HG02571 (cell line): ENCODE measurements around the gene COL5A1.
"Not testable (repeated sequence)": the region's sequence is repeated elsewhere in the genome, so short reads cannot be mapped to it uniquely, and the experiment has no call there.

Experiments used
- ATAC-seq: cut with Tn5 transposase; IDR thresholded peaks from one replicate; pipeline ENCODE4 v1.9.1; 2021; ENCODE audit warnings: mild to moderate bottlenecking, moderate library complexity; ENCODE audit not compliant: unreplicated experiment

Gene COL5A1

DNA sequence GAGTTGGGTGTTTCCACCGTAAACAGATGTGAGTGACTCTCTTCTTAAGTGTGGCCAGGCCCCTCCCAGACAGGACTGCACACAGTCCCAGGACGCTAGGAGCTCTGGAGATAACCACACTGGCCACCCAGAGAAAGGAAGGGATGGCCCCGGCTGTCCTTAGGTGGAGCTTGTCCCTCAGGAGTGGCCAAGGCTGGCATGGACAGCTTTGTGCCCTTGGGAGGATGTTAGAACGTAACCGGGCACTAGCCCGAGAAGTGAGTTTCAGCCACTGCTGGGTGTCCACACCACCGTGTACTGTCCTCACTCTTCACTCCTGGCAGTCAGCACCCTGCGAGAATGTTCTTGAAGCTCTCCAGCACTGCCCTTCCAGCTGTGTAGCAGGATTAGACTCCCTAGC, 203.2 kb downstream of the COL5A1 start:
- ATAC-seq = no peak

DNA sequence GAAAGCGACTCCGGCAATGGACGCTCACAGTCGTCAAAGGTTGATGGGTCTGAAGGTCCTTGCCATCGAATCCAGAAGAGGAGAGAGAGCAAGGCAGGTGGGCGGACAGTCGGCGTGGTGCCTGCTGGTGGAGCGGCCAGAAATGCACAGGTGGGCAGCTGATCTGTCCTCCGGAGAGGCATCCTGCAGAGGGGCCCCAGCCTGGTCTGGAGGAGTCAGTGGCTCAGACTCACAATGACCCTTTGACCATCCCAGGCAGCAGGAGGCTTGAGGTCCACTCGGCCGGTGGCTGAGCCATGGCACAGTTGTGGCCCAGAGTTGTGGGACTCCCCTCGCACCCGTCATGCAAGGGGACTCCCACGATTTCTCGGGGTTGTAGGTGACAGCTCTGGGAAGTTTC, 204.6 kb downstream of the COL5A1 start:
- no peak for ATAC-seq

DNA sequence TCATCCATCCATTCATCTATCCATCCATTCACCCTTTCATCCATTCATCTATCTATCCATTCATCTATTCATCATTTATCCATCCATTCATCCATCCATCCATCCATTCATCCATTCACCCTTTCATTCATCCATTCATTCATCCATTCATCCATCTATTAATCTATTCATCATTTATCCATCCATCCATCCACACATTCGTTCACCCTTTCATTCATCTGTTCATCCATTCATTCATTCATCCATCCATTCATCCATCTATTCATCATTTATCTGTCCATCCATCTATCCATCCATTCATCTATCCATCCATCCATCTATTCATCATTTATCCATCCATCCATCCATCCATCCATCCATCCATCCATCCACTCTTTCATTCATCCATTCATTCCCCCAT, 205.1 kb downstream of the COL5A1 start:
- no peak for ATAC-seq

DNA sequence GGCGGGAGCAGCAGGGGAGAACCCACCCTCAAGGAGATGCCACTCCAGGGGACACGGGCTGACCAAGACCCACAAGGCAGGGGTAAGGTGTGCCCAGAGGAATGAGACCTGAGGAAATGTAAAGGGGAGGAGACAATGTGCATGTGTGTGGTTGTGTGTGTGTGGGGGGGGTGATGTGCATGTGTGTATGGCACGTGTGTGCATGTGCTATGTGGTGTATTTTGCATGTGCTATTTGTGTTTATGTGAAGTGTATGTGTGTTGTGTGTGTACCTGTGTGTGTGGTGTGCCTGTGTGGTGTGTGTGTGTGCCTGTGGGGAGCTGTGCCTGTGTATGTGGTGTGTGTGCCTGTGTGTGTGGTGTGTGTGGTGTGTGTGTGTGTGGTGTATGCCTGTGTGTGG, 205.5 kb downstream of the COL5A1 start:
- no peak for ATAC-seq

DNA sequence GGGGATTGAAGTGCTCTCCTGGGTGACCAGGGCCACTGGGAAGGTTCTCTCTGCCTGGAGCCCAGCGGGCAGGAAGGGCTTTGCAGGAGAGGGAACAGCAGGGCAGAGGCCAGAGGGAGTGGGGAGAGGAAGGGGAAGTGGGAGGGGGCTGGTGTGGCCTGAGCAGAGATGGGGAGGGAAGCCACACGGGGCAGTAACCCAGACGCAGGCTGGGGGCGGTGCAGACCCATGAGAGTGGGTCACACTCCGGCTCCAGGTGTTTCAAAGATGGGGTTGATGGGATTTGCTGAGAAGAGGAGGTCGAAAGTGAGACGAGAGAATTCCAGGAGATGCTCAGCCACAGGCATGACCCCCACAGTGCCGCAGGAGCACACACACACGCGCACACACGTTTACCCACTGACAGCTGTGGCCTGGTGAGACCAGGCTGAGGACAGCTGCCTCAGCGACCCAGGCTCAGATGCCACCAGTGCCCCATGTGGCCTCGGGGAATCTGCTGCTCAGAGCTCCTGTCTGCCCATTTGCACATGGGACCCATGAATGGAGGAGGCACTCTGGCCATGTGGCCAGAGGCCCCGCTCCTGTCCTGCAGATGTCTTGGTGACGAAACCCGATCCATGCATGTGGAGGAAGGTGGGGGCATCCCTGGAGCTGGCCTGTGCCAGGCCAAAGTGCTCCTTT, 206.3 kb downstream of the COL5A1 start:
- no peak for ATAC-seq

DNA sequence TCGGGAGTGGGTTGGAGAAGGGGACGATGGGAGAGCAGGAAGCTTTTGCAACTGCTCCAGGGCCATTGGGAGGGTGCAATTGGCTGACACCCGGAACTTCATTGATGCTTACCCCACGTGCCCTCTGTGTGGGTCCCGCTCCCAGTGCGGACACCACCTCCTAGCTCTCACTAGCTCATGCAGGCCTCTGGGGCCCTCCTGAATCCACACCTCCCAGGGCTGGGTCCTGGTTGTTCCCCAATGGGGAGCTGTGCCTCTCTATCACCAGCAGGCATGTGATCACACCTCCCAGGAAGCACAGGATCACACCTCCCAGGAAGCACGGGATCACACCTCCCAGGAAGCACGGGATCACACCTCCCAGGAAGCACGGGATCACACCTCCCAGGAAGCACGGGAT, 206.9 kb downstream of the COL5A1 start:
- ATAC-seq = no peak

DNA sequence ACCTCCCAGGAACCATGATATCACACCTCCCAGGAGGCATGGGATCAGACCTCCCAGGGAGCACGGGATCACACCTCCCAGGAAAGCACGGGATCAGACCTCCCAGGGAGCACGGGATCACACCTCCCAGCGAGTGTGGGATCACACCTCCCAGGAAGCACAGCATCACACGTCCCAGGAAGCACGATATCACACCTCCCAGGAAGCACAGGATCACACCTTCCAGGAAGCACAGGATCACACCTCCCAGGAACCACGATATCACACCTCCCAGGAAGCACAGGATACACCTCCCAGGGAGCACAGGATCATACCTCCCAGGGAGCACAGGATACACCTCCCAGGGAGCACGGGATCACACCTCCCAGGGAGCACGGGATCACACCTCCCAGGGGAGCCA, 209.0 kb downstream of the COL5A1 start:
- ATAC-seq = no peak

DNA sequence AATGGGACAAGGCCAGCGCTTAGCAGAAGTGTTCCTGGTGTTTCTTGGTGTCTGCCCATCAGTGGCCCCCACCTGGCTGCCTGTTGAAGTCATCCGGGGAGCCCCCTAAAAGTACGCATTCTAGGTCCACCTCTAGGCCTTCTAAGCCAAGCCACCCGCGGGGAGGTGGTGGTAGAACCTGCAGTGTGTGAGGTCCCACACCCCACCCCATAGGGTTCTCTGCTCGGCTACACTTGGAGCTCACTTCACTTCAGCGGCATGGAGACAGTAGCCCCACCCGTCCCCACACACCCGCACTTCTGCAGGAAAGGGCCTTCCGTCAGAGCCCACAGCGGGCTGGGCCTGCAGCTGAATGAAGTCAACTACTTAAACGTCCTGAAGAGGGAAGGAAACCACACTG, 209.4 kb downstream of the COL5A1 start:
- ATAC-seq = no peak

DNA sequence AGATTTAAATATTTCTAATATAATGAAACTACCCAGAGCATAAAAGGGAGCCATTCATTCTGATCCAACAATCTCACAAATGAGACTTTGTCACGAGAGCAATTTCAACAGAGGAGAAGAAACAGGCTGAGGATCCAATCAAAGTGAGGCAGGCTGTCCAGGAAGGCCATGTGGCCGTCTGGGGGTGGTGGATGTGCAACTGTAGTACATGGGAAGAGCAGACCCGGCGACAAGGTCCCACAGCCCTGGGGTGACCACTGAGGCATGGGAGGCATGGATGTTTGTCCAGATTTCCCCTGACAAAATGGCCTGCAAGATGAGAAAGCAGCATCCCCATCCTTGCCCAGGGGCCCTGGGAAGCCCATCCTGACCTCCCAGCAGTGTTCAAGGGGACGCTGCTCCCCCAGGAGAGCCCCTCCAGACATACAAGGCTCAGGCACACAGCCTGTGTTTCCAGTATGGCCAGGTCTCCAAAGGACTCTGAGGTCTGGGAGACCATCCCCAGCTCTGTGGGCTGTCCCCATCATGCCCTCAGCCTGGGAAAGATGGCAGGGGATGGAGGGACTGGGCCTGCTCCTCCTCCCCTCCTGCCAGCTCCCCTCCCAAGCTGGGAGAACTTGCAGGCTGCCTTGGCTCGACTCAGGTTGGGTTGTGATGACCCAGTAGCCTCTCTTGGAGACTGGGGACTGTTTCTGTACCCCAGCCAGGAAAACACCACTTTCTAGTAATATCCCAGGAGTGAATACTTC, 211.5 kb downstream of the COL5A1 start:
- no peak for ATAC-seq

DNA sequence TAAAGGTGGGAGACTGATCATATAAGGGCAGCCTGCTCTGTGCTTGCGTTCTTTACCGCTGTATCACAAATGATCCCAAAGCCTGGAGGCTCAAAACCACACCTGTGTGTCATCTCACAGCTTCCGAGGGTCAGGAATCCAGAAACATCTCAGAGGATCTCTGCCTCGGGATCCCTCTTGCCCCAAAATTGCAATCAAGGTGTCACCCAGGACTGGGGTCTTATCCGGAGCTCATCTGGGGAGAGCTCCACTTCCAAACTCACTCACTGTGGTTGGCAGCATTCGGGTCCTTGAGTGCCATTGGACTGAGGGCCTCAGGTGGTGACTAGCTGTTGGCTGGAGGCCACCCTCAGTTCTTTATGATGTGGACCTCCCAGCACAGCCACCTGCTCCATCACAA, 212.3 kb downstream of the COL5A1 start:
- ATAC-seq = no peak

DNA sequence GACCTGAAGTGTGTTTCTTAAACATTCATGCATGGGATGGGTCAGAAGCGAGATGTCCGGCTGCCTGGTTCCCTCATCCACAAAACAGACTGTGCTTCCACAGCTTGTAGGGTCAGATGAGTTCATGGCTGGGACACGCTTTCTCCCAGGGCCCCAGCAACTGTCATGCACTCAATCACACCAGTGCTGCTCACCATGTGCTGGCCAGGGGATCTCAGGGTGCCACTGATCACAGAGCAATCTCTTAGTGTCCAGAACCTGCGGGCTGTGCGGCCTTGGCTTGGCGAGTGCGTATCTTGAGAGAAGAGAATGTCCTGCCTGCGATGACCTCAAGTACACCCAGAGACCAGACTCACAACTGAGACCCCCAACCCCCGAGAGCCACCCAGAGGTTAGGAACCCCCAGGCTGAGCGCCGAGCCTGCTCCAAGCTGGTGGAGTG, 213.0 kb downstream of the COL5A1 start:
- no peak for ATAC-seq

DNA sequence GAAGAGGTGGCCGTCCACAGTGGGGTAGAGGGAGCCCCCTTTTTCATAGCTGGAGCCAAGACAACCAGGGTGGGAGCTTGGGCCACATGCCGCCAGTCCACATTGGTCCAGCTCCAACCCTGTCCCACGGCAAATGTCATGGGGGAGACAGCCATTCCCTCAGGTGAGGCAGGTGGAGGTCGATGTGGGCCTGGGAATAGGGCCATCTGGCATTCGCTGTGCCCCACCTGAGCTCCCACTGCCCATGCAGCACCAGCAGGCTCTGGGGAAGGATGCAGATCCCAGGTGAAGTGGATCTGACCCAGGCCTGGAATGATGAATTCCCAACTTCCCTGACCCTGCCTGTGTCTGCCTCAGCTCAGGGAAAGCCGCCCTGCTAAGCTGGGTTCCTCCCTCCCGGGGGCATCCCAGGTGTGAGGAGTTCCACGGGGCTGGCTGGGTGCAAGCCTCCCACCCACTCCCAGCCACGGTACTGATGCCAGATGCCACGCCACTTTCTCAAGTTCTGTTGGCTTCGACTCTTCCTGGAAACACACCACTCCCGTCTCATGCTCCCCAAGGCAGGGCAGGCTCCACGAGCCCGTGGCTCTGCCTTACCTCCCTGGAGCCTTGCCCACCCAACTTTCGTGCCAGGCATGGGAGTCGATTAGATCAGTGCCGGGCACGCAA, 213.8 kb downstream of the COL5A1 start:
- ATAC-seq = no peak

DNA sequence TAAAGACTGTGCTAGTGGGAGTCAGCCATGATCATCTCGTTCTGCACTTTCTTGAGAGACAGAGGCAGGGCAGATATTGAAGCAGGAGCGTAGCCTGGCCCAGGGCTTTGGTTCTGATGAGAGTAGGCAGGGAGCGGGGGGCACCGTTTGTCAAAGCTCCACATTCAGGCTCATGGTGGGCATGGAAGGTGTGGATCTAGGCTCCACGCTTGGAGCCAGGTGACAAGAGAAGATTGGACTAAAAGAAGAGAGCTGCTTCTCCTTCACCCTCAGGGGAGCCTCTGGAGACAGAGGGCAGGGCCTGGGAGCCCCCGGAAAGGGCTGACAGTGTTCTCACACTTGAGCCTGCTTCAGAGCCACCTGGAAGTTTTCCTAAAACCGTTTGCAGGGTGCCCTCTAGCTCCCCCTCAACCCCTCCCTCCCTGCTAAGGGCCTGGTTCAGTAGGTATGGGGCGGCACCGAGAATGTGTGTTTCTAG, 214.3 kb downstream of the COL5A1 start:
- ATAC-seq = no peak

DNA sequence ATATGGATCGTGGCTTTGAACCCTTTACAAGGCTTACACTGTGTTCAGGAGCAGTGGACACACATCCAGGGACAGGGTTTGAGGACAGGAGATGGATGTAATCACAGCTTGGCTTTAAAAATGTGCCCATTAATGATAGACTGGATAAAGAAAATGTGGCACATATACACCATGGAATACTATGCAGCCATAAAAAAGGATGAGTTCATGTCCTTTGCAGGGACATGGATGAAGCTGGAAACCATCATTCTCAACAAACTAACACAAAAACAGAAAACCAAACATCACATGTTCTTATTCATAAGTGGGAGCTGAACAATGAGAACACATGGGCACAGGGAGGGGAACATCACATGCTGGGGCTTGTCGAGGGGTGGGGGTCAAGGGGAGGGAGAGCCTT, 215.8 kb downstream of the COL5A1 start:
- not testable (repeated sequence) for ATAC-seq

DNA sequence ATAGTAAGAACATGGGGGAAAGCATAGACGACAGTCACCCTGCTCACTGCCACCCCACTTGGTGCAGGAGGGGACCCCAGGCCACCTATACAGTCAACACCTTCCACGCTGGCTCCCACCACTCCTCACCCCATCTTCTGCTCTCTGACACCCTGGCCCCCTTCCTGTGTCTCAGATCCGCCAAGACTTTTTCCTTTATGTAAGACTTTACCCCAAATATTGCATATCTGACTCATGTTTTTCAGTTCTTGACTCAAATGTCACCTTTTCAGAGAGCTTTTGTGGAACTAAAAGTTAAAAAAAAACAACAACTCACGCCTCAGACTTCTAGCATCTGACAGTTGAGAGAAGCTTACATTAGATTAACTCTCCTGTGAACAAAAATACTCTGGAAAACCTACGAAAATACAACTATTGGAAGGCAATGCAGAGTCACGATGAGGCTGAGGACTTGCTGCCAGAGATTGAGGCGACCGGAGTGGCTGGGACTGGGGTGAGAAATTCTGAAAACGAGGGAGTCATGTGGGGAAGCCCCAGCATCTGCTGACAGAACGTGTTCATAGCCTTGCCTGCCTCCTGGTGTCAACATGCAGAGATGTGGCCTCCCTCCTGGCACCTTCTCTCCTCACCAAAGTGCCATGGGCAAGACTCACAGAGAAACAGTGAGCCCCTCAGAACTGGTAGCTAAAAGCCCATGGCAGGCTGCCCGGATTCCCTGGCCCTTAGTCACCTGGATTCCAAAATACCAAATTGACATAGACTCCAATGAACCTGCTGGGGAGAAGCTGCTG, 216.6 kb downstream of the COL5A1 start:
- peak; percentile 72 for ATAC-seq

DNA sequence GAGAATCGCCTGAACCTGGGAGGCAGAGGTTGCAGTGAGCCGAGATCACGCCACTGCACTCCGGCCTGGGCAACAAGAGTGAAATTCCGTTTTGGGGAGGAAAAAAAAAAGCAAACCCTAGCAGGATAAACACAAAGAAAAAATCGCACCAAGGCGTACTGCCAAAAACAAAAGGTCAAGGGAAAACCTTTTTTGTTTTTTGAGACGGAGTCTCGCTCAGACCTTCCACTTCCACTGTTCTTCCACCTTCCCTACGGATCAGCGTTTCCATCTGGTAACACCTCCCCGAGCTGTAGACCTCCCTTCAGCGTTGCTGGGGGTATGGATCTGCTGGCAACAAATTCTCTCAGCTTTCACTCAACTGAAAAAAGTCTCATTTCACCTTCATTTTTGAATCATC, 218.9 kb downstream of the COL5A1 start:
- ATAC-seq = no peak

DNA sequence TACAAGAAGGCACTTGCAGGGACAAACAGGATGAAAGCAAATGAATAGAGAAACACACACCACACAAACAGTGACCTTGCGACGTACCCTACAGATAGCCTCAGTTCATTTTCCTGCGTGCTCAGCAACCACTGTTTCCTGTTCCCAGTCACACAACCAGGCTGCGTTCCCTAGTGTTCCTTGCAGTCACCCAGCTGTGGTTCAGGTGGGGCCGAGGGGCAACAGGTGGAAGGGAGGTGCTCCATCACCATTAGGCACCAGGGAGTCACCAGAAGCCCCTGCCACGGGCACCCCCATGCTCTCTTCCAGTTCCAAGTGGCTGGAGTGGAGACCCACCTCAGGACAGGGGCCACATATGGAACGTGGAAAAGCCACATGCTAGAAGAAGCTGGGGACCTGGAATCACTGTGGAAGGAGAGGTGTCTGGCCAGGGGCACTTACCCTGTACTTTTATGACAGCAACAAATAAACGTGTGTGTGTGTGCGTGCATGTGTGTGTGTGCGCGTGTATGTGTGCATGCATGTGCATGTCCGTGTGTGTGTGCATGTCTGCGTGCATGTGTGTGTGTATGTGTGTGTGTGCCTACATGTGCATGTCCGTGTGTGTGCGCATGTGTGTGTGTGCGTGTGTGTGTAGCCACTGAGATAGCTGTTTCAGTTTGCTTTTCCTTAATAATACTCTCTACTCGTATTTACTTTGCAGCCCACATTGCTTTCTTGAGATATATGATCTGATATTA, 220.2 kb downstream of the COL5A1 start:
- ATAC-seq = no peak

DNA sequence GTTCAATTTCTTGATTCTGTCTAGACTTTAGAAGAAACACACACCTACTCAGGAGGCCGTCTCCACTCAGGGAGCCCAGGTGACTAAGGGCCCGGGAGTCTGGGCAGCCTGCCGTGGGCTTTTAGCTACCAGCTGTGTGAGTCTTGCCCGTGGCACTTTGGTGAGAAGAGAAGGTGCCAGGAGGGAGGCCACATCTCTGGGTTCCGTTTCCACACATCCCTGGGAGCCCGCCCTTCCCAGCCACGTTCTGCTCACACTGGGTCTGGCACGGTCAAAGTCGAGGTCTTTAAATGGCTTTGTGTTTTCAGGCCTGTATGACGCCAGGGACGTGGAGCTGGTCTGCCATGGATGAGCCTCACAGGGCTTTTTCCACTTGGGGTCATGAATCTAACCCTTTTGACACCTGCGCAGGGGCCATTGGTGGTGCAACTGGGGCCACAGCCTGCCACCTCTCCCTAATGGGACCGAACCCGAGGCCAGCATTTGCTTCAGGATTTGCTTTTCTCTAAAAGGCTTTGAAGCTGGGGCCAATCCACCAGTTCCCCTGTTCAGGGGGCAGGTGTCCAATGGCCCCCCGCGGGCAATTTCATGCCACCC, 221.8 kb downstream of the COL5A1 start:
- ATAC-seq = no peak

DNA sequence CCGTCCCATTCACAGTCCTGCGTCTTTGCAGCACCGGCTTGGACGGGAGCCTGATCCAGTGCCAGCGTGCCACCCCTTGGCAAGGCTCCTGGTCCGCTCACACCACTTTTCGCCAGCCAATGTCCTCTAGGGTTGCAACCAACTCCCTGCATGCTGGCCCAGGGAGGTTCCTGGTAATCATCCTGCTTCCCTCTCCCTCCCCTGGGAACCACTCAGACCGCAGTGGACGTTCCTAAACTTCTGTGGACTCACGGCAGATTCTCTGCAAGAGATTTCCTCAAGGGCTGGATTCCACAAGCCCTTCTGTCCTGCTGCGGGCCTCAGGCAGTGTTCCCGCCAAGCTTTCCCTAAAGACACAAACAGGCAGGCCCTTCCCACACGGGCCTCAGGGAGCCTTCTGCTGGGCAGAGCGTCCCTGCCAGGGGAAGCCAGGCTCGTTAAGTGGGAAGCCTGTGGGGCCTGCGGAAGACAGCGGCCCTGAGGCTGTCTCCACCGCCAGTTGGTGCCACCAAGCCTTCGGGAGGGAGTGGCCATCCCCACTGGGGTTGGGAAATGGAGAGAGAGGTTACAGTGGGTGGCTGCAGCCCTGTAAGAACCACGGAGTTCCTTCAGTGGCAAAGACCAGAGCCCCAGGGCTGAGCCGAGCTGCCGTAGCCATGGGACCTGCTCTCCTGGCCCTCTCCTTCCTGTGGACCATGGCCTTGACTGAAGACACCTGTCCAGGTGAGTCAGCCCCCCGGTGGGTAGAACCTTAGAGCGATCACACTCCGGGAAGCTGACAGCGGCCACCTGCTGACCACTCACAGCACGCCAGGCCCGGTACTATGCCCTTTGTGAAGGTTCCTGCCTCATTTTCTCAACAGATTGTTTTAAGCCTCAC, 222.6 kb downstream of the COL5A1 start:
- no peak for ATAC-seq
